Hepatocyte (in vitro differentiated cells): ENCODE results near the gene ZFYVE9.

Experiments
- EZH2phosphoT487 ChIP-seq: fragments of 200-600 bp; sonication (generic); IDR thresholded peaks from one replicate; pipeline ENCODE4 v1.6.1; 2018; ENCODE audit warnings: antibody characterized with exemption, mild to moderate bottlenecking, low read depth, moderate library complexity; ENCODE audit not compliant: unreplicated experiment, severe bottlenecking
- TF ChIP-seq, protein P1 (sequence below): fragments of 200-600 bp; sonication (generic); IDR thresholded peaks from 2 replicates; pipeline ENCODE4 v1.5.1; 2016; ENCODE audit warnings: antibody characterized with exemption, mild to moderate bottlenecking; ENCODE audit not compliant: poor library complexity

DNA sequence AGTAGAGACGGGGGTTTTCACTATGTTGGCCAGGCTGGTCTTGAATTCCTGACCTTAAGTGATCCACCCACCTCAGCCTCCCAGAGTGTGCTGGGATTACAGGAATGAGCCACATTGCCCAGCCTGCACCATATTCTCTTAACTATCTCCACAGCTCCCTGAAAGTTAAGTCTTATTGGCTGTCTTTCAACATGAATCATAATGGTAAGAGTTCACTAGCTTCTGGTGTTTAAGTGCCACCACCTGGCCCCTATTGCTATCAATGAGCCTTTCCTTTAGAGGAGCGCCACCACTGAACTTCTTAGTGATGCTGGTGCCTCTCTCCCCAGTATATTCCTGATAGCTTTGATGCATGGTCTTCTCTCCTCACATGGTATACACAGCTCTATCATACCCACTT is 15.7 kb downstream of the ZFYVE9 start:
- TF ChIP-seq, protein P1, sequence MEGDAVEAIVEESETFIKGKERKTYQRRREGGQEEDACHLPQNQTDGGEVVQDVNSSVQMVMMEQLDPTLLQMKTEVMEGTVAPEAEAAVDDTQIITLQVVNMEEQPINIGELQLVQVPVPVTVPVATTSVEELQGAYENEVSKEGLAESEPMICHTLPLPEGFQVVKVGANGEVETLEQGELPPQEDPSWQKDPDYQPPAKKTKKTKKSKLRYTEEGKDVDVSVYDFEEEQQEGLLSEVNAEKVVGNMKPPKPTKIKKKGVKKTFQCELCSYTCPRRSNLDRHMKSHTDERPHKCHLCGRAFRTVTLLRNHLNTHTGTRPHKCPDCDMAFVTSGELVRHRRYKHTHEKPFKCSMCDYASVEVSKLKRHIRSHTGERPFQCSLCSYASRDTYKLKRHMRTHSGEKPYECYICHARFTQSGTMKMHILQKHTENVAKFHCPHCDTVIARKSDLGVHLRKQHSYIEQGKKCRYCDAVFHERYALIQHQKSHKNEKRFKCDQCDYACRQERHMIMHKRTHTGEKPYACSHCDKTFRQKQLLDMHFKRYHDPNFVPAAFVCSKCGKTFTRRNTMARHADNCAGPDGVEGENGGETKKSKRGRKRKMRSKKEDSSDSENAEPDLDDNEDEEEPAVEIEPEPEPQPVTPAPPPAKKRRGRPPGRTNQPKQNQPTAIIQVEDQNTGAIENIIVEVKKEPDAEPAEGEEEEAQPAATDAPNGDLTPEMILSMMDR = no peak
- no peak for TF ChIP-seq EZH2phosphoT487
